Stimulated activated CD4-positive, alpha-beta T cell treated with anti-CD3 and anti-CD28 coated beads, Interleukin-1b, Interleukin-23, amount 100 ng/mL, for 24 hours (primary cell): ENCODE data around the gene STX2.

Source experiments
- DNase-seq, 4 experiments: peaks; one replicate each; pipeline ENCODE4 v3.0.0-alpha.2; 2020; ENCODE audit warnings: low read depth in 4 of 4, low spot score in 1 of 4

STX2 gene

DNA sequence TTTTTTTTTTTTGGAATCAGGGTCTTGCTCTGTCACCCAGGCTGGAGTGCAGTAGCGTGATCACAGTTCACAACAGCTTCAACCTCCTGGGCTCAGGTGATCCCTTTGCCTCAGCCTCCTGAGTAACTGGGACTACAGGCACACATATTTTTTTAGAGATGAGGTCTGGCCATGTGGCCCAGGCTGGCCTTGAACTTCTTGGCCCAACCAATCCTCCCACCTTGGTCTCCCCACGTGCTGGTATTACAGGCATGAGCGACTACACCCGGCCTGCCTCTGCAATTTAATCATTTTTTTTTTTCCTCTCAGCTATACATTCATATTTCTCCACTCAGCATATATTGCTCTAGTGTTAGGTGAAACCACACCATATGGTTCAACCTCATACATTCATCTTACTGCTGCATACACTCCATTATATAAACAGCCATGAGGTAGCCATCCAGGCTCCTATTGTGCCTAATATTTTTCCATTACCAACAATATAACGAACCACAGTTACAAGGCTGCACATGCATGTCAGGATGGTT lies 7.1 kb downstream of the STX2 start:
- no peak for DNase-seq

- DNase-seq, result no peak
These were observed 7.8 kb downstream of the STX2 start for GRCh38 chr12:130831246-130831645.

DNA sequence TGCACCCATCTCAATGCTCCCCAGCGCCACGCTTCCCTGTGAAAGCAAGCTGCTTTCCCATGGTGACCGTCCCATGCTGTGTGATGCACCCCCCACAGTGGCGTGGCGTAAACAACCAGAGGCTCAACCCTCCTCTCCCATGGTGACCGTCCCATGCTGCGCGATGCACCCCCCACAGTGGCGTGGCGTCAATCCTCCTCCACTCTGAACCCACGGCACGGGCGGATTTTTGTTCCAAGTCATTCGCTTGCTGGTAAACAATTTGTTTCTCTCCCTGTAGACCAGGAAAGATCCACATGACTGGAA lies 8.9 kb downstream of the STX2 start:
- DNase-seq, result no peak

DNA sequence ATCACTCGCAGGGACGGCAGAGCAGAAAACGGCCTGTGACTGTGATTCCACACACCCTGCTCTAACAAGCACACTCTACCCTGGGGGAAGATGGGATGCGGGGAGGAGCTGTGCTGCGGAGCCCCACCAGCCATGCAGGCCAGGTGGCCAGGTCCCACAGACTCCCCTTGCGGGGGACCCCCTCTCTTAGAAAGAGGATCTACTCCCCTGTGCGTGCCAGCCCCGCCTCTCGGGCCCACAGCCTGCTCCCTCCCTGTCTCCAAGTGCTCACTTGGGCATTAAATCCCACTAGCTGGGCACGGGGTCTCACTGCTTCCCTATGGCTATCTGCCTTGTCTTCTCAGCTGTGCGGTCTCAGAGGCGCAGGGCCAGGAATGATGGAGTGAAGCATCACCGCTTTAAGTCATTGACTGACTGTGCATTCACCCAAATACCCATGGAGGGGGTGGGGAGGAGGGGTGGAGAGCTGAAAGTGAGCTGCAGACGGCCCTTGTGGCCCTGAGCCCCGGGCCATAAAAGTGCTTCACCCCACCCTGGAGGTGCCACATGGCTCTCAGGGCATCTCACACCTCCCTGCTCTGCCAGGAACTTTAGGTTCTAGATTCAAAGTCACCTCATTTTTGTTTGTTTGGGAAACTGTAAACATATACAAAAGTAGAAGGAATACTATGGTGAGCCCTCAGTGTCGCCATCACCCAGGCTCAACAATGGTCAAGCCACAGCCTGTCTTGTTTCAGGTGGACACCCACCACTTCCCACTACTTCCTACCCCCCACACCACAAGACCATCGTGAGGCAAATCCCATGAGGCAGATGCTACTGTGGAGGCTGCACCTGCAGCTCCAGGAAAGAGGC lies 9.4 kb downstream of the STX2 start:
- DNase-seq, result no peak

- DNase-seq, result no peak
These were observed 10.2 kb downstream of the STX2 start for GRCh38 chr12:130828895-130829294.

- DNase-seq, result no peak
These were observed 11.6 kb downstream of the STX2 start for GRCh38 chr12:130827432-130827831.

DNA sequence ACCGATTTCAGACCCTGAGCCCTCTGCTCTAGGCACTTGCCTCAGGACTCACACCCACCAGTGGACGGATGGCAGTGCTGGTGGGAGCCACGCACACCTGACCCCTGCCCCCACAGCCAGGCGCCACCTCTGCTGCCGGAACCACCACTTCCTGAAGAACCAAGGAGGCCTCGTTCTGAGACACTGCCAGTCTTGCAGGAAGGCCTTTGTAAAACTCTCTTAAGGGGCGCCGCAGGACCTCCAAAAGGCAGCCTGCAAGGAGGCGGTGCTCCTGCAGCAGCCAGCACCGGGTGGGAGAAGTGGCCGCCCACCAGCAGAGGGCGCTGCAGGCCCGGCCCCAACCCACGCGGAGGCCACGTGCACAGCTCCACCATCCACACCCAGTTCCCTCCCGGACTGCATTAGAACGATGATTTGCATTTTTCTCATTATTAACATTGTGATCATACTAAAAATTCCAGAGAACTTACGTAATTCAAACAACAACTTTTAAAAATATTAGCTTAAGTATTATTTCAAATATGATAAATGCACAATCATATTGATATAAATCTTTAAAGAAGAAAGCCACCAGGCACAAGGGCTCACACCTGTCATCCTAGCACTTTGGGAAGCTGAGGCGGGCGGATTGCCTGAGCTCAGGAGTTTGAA lies 12.8 kb downstream of the STX2 start:
- peak; percentile 35 to 69 (median 52) for DNase-seq

GRCh38 chr12:130825771-130826150 lies 13.3 kb downstream of the STX2 start:
- DNase-seq, result no peak

DNA sequence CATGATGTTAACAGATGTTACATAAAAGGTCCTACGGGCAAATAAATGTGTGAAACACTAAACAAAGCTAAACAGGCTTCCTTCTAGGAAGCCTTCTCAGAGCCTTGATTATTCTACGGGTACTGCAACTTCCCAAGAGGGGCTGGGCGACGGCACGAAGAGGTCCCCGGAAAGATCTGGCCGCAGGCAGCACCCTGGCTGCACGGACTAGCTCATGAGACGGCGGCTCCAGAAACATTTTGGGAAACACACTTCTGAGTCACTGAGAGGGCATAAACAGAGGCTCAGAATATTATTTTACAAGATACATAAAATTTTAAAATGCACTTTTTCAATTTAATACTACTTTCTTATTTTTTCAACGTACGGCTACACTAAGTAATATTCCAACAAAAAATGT lies 19.4 kb downstream of the STX2 start:
- no peak for DNase-seq

- DNase-seq, result peak; percentile 66 to 69 (median 68)
These were observed 20.1 kb downstream of the STX2 start for GRCh38 chr12:130818635-130819576.

DNA sequence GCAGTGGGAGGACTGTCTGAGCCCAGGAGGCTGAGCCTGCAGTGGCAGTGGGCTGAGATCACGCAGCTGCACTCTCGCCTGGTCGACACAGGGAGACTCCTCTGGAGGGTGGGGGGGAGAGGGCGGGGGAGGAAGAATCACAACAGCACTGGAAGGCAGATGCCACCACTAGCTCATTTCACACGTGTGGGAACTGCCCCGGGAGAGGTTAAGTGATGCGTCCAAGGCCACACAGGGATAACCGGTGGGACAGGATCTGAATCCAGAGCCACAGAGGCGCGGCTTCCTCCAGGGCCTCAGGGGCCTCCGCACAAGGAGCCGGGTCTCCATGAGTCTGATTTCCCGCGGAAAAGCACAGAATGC lies 20.8 kb downstream of the STX2 start:
- no peak for DNase-seq

- no peak for DNase-seq
These were observed 21.2 kb downstream of the STX2 start for GRCh38 chr12:130817804-130818203.

DNA sequence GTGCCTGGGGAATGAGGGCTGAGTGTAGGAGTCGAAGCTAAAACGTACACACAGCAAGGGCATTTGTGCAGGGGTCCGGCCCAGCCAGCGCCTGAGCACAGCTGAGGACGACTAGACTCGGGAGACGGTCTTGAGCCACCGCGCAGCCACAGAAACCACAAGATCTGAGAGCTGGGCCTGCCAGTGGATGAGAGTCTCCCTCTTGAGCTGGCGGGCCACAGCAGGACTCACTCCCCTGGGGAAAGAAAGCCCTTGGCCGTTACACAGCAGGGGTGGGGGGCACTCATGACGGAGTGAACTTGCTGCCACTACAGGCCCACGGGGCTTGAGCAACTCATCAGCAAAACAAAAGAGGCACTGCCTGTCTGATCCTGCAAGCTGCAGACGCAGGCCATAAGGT lies 23.0 kb downstream of the STX2 start:
- DNase-seq, result no peak

DNA sequence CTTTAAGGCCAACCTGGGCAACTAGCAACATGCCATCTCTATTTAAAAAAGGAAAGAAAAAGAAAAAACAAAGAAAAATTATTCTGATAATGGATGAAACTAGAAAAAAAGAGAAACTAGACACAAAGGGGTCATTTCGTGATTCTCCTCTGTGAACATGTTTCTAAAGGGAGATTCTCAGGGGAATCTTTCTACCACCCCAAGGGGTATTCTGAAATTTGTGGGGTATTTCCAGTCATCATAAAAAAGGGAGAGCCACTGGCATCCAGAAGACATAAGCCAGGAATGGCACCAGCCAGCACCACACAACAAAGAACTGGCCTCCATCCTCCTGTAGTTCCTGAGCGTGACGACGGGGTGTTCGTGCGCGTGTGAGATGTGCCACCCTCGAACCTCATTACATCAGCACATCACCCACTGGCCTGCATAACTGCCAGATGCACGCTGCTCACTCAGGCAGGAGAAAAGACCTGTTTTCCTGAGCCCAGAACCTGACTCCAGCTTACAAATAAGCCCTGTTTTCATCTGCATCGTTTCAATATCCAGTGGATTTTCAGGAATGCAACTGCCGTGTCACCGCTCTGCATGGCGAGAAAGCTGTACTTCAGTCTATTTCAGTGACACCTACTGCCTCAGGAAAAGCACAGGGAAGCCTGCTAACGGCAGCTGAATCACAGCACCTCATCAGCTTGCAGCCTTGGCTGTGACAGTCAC lies 23.9 kb downstream of the STX2 start:
- DNase-seq, result no peak

GRCh38 chr12:130813949-130814348 lies 25.1 kb downstream of the STX2 start:
- DNase-seq, result no peak

- no peak for DNase-seq
These were observed 25.6 kb downstream of the STX2 start for GRCh38 chr12:130813436-130813835.

DNA sequence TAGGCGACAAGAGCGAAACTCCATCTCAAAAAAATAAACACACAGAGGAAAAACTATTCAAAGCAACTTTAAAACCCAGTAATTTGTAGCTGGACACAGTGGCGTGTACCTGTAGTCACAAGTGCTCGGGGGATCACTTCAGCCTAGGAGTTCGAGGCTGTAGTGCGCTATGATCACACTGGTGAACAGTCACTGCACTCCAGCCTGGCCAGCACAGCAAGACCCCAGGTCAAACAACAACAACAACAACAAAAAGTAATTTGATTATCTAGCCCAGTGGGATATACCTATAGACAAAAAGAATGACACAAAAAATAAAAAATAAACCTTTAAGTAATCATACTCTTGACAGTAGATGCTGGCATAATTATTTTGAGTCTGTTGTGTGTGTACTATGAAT lies 29.3 kb downstream of the STX2 start:
- no peak for DNase-seq

DNA sequence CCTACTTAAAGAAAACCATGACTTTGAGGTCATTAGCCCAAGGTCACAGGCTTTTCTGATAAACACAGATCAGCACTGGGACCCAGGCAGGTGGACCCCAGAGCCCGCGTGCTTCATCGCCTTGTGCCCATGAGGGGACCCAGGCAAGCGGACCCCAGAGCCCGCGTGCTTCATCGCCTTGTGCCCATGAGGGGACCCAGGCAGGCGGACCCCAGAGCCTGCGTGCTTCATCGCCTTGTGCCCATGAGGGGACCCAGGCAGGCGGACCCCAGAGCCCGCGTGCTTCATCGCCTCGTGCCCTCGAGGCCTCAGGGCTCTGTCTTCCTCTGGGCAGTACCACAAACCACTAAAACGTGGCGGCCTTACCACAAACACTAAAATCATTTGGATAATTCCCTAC lies 31.7 kb downstream of the STX2 start:
- DNase-seq, result no peak

- no peak for DNase-seq
These were observed 32.5 kb downstream of the STX2 start for GRCh38 chr12:130806574-130806973.

GRCh38 chr12:130805635-130806034 lies 33.4 kb downstream of the STX2 start:
- no peak for DNase-seq

DNA sequence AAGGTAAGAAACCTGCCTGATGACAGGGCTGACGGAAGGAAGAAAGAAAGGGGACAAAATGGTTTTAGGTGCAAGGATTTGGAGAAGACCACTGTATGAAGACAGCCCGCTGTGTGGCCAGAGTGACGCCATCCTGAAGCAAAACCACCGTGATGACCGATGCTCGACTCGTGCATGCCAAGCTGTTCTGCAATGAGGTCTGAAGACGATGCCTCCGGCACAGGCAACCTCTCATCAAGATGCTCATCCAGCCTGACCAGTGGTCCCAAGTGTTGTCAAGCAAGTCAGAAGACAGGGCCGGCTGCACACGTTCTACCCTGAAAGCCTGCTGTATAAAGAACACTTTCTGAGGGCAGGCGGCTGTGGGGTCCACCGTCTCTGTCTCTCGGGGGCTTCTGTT lies 34.8 kb downstream of the STX2 start:
- DNase-seq, result no peak
